Fibroblast of the aortic adventitia (primary cell): Measurements from ENCODE around the gene TP73. TPM values are rescaled to one million over a fixed set of nuclear protein-coding genes. Genes with fewer than 3 reads are reported as not detected.

Experiments
- DNase-seq: peaks from one replicate; pipeline ENCODE4 v3.0.0-alpha.2; 2010; ENCODE audit warnings: low read depth
- H3K4me3 ChIP-seq: 2 replicates; pipeline ENCODE4 v1.5.1; 2011; ENCODE audit warnings: low read depth, mild to moderate bottlenecking, control low read depth, low read length, moderate library complexity
- CTCF ChIP-seq: IDR thresholded peaks from 2 replicates; pipeline ENCODE4 v1.5.1; 2011; ENCODE audit warnings: mild to moderate bottlenecking, low read length, control low read depth, inconsistent platforms; ENCODE audit not compliant: insufficient read depth
- total RNA-seq: library from RNA; depleted of rRNA; stranded (reverse); fragments of >200 nt; gene quantifications from 2 replicates; pipeline ENCODE4 v1.2.3, GENCODE V29; 2012; ENCODE audit warnings: low replicate concordance

Gene TP73
- total RNA-seq, 1 donor, result 0.18 TPM

GRCh38 chr1:3725366-3725765, 73.0 kb downstream of the TP73 start:
- DNase-seq, result no peak
- no peak overlapping the region for H3K4me3 ChIP-seq
- no peak for TF ChIP-seq CTCF

- no peak overlapping the region for H3K4me3 ChIP-seq
- TF ChIP-seq CTCF, result peak; percentile 58
- no peak for DNase-seq
Measured at GRCh38 chr1:3727042-3727824, 74.9 kb downstream of the TP73 start.

- H3K4me3 ChIP-seq, result no peak overlapping the region
- no peak for TF ChIP-seq CTCF
- DNase-seq, result no peak
Measured at GRCh38 chr1:3727825-3728776, 75.8 kb downstream of the TP73 start.

- no peak for TF ChIP-seq CTCF
- no peak for DNase-seq
- no peak overlapping the region for H3K4me3 ChIP-seq
Measured at GRCh38 chr1:3729594-3730542, 77.6 kb downstream of the TP73 start.

GRCh38 chr1:3730543-3731247, 78.4 kb downstream of the TP73 start:
- H3K4me3 ChIP-seq, result no peak overlapping the region
- DNase-seq, result no peak
- TF ChIP-seq CTCF, result no peak
